H1 (cell line): Measurements from ENCODE around the gene ELMO1.

Experiments
- POLR2A ChIP-seq, 2 experiments: IDR thresholded peaks; 1 replicate in 1 of 2; 2 replicates in 1 of 2; pipeline ENCODE4 v1.6.1; 2011; ENCODE audit warnings: low read depth in 2 of 2, low read length in 2 of 2, mild to moderate bottlenecking in 2 of 2; ENCODE audit errors: control extremely low read depth in 1 of 2
- TF ChIP-seq, protein P1 (sequence below): IDR thresholded peaks from 2 replicates; pipeline ENCODE4 v1.6.1; 2012; ENCODE audit warnings: inconsistent platforms
- TF ChIP-seq, protein P2 (sequence below), 3 experiments: IDR thresholded peaks; 1 replicate in 2 of 3; 2 replicates in 1 of 3; pipeline versions ENCODE4 v1.5.1 to v1.6.1; 2011; ENCODE audit warnings: low read length in 3 of 3, mild to moderate bottlenecking in 3 of 3, inconsistent platforms in 2 of 3, low read depth in 1 of 3, moderate library complexity in 1 of 3; ENCODE audit not compliant: insufficient read depth in 1 of 3; ENCODE audit errors: control extremely low read depth in 1 of 3

DNA sequence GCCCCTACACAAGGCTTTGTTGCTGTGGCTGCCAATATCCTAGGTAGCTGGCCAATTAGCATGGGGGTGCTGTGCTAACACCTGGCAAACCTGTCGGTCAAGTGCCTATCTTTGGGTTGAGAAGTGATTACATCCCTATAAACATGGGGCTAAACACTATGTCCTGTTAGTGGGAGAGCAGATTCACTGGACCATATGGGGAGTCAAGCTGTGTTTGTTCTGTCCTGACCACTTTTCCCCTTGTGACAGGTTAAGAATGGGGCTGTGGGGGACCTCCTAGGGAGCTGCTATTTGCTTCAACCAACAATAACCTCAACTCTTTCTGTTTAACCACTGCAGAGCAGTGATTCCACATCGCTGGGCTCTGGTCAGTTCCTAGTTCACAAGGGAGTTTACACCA lies 572.9 kb downstream of the ELMO1 start:
- TF ChIP-seq POLR2A (IDR thresholded peaks at IDR 0.05; ENCODE audit: control extremely low read depth in 1 of 2, low read depth in 2 of 2, low read length in 2 of 2) = no peak
- TF ChIP-seq, protein P1, sequence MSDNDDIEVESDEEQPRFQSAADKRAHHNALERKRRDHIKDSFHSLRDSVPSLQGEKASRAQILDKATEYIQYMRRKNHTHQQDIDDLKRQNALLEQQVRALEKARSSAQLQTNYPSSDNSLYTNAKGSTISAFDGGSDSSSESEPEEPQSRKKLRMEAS = no peak
- TF ChIP-seq, protein P2, sequence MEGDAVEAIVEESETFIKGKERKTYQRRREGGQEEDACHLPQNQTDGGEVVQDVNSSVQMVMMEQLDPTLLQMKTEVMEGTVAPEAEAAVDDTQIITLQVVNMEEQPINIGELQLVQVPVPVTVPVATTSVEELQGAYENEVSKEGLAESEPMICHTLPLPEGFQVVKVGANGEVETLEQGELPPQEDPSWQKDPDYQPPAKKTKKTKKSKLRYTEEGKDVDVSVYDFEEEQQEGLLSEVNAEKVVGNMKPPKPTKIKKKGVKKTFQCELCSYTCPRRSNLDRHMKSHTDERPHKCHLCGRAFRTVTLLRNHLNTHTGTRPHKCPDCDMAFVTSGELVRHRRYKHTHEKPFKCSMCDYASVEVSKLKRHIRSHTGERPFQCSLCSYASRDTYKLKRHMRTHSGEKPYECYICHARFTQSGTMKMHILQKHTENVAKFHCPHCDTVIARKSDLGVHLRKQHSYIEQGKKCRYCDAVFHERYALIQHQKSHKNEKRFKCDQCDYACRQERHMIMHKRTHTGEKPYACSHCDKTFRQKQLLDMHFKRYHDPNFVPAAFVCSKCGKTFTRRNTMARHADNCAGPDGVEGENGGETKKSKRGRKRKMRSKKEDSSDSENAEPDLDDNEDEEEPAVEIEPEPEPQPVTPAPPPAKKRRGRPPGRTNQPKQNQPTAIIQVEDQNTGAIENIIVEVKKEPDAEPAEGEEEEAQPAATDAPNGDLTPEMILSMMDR (IDR thresholded peaks at IDR 0.05; ENCODE audit: control extremely low read depth in 1 of 3, insufficient read depth in 1 of 3, low read depth in 1 of 3, low read length in 3 of 3) = no peak
